ENCODE results near the gene ARMC9.

Gene ARMC9

GRCh38 chr2:231331533-231331932 is 133.1 kb downstream of the ARMC9 start:
- TF ChIP-seq CTCF (conservative IDR thresholded peaks at IDR 0.05; ENCODE audit: low read length) = no peak
- DNase-seq (ENCODE audit: low read depth) = no peak
- H3K4me3 ChIP-seq (ENCODE audit: low read length) = no peak overlapping the region

GRCh38 chr2:231332388-231332787 is 134.0 kb downstream of the ARMC9 start:
- H3K4me3 ChIP-seq (ENCODE audit: low read length) = no peak overlapping the region
- no peak for TF ChIP-seq CTCF (conservative IDR thresholded peaks at IDR 0.05; ENCODE audit: low read length)
- DNase-seq (ENCODE audit: low read depth) = no peak

GRCh38 chr2:231332872-231333500 is 134.6 kb downstream of the ARMC9 start:
- TF ChIP-seq CTCF (conservative IDR thresholded peaks at IDR 0.05; ENCODE audit: low read length) = no peak
- no peak overlapping the region for H3K4me3 ChIP-seq (ENCODE audit: low read length)
- DNase-seq (ENCODE audit: low read depth) = no peak

GRCh38 chr2:231334179-231334930 is 135.9 kb downstream of the ARMC9 start:
- TF ChIP-seq CTCF (conservative IDR thresholded peaks at IDR 0.05; ENCODE audit: low read length) = no peak
- no peak overlapping the region for H3K4me3 ChIP-seq (ENCODE audit: low read length)
- DNase-seq (ENCODE audit: low read depth) = no peak

GRCh38 chr2:231334981-231335380 is 136.6 kb downstream of the ARMC9 start:
- no peak for TF ChIP-seq CTCF (conservative IDR thresholded peaks at IDR 0.05; ENCODE audit: low read length)
- H3K4me3 ChIP-seq (ENCODE audit: low read length) = no peak overlapping the region
- no peak for DNase-seq (ENCODE audit: low read depth)

GRCh38 chr2:231335591-231335990 is 137.2 kb downstream of the ARMC9 start:
- no peak for TF ChIP-seq CTCF (conservative IDR thresholded peaks at IDR 0.05; ENCODE audit: low read length)
- DNase-seq (ENCODE audit: low read depth) = no peak
- no peak overlapping the region for H3K4me3 ChIP-seq (ENCODE audit: low read length)

GRCh38 chr2:231336236-231336635 is 137.8 kb downstream of the ARMC9 start:
- no peak overlapping the region for H3K4me3 ChIP-seq (ENCODE audit: low read length)
- DNase-seq (ENCODE audit: low read depth) = no peak
- no peak for TF ChIP-seq CTCF (conservative IDR thresholded peaks at IDR 0.05; ENCODE audit: low read length)

Measured in AG10803 (cell line).